ENCODE measurements around the gene GRPR. TPM values are rescaled to one million over a fixed set of nuclear protein-coding genes. Genes with fewer than 3 reads are reported as not detected.

The GRPR gene
- total RNA-seq, 2 experiments from 2014 or later, result not detected

DNA sequence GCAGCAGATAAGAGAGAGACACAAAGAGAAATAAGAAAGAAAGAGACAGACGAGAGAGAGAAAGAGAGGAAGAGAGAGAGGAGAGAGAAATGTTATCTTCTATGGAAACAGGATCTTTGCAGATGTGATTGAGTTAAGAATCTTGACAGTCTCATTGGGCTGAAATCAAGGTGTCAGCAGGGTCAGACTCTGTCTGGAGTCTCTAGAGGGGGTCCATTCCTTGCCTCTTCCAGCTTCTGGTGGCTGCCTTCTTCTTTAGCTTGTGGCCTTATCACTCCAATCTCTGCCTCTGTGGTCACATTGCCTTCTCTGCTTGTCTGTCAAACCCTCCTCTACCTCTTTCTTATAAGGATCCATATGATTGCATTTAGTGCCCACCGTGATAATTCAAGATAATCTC is 21.8 kb upstream of the GRPR start:
- Mint-ChIP-seq H3K36me3 (ENCODE audit: low read depth) (no peaks in the 10 kb centered on the region), H3K9me3 (peaks cover 1% of the 10 kb centered on the region), H3K4me1 (ENCODE audit: low read depth) (no peaks in the 10 kb centered on the region), H3K27ac (no peak overlapping the region), H3K27me3 (no peaks in the 10 kb centered on the region), H3K4me3 (no peak overlapping the region)
- intact Hi-C loops (cut with micrococcal nuclease), result no loop called here
- DNase-seq (no peak), ATAC-seq (no peak)
- POLR2A ChIA-PET, result no interaction called here
- TF ChIP-seq CTCF (IDR thresholded peaks at IDR 0.05), result no peak
- CTCF ChIA-PET, result no interaction called here

GRCh38 chrX:16103625-16104024 is 19.7 kb upstream of the GRPR start:
- CTCF ChIA-PET, result no interaction called here
- Mint-ChIP-seq H3K4me1 (ENCODE audit: low read depth) (no peaks in the 10 kb centered on the region), H3K4me3 (no peak overlapping the region), H3K27me3 (no peaks in the 10 kb centered on the region), H3K9me3 (peaks cover 1% of the 10 kb centered on the region), H3K27ac (no peak overlapping the region), H3K36me3 (ENCODE audit: low read depth) (no peaks in the 10 kb centered on the region)
- ATAC-seq (no peak), DNase-seq (no peak)
- intact Hi-C loops (cut with micrococcal nuclease), result no loop called here
- no peak for TF ChIP-seq CTCF (IDR thresholded peaks at IDR 0.05)
- POLR2A ChIA-PET, result no interaction called here

DNA sequence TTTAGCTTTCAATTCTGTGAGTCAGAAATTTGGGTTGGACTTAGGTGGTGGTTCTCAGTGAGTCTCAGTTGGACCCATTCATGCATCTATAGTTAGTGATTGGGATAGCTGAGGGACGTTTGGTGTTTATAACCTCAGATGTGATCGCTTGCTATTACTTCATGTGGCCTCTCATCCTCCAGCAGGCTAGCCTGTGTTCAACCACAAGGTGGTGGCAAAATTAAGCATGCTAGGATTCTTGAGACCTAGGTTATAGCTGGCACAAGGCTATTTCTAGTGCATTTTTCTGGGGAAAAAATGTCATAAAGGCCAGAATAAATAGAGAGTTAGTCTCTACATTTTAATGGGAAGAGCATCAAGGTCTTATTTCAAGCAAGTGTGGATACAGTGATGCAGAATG is 10.9 kb upstream of the GRPR start:
- Mint-ChIP-seq H3K36me3 (ENCODE audit: low read depth) (no peaks in the 10 kb centered on the region), H3K27me3 (peaks cover 4% of the 10 kb centered on the region), H3K27ac (no peak overlapping the region), H3K4me3 (no peak overlapping the region), H3K4me1 (ENCODE audit: low read depth) (no peaks in the 10 kb centered on the region), H3K9me3 (no peaks in the 10 kb centered on the region)
- POLR2A ChIA-PET, result no interaction called here
- intact Hi-C loops (cut with micrococcal nuclease), result no loop called here
- TF ChIP-seq CTCF (IDR thresholded peaks at IDR 0.05), result no peak
- CTCF ChIA-PET, result no interaction called here
- DNase-seq, result no peak
- no peak for ATAC-seq

GRCh38 chrX:16113978-16114565 is 9.3 kb upstream of the GRPR start:
- Mint-ChIP-seq H3K9me3 (peaks cover 2% of the 10 kb centered on the region), H3K27ac (no peak overlapping the region), H3K36me3 (ENCODE audit: low read depth) (peaks cover 2% of the 10 kb centered on the region), H3K4me3 (no peak overlapping the region), H3K27me3 (peaks cover 8% of the 10 kb centered on the region), H3K4me1 (ENCODE audit: low read depth) (peaks cover 4% of the 10 kb centered on the region)
- ATAC-seq, result no peak
- TF ChIP-seq CTCF (IDR thresholded peaks at IDR 0.05), result no peak
- DNase-seq, result no peak
- POLR2A ChIA-PET, result no interaction called here
- intact Hi-C loops (cut with micrococcal nuclease), result no loop called here
- CTCF ChIA-PET, result no interaction called here

GRCh38 chrX:16114611-16115010 is 8.8 kb upstream of the GRPR start:
- ATAC-seq (no peak), DNase-seq (no peak)
- ChIA-PET POLR2A (no interaction called here), CTCF (no interaction called here)
- Mint-ChIP-seq H3K9me3 (peaks cover 5% of the 10 kb centered on the region), H3K4me1 (ENCODE audit: low read depth) (peaks cover 9% of the 10 kb centered on the region), H3K27ac (no peak overlapping the region), H3K4me3 (no peak overlapping the region), H3K27me3 (peaks cover 8% of the 10 kb centered on the region), H3K36me3 (ENCODE audit: low read depth) (peaks cover 3% of the 10 kb centered on the region)
- TF ChIP-seq CTCF (IDR thresholded peaks at IDR 0.05), result no peak
- intact Hi-C loops (cut with micrococcal nuclease), result no loop called here
